H1 (cell line): ENCODE measurements around the gene RNF182. TPM values are rescaled to one million over a fixed set of nuclear protein-coding genes. Genes with fewer than 3 reads are reported as not detected.

Source experiments
- CTCF ChIA-PET: fragments of 300-600 bp; sonication (Branson Sonifier 250); formaldehyde crosslinking; loops from one replicate; lab custom pipeline; 2021; ENCODE audit not compliant: partially characterized antibody; lab: Charles Lee
- POLR2A ChIA-PET: fragments of 300-600 bp; sonication (Branson Sonifier 250); formaldehyde crosslinking; loops from one replicate; lab custom pipeline; 2021; ENCODE audit warnings: inconsistent platforms; ENCODE audit not compliant: partially characterized antibody; lab: Charles Lee
- DNase-seq, 2 experiments: peaks; one replicate each; pipeline versions ENCODE4 v3.0.0 to v3.0.0-alpha.2; 2010 to 2022; ENCODE audit warnings: low spot score in 2 of 2, low read depth in 1 of 2, mixed read lengths in 1 of 2
- FAIRE-seq: peaks from 2 replicates; lab custom pipeline; 2011; peaks lifted over from hg19 to GRCh38; lab: Jason Lieb, UNC
- H2AFZ ChIP-seq: 2 replicates; pipeline ENCODE4 v1.8.1; 2012; ENCODE audit warnings: low read length, inconsistent platforms
- H2AK5ac ChIP-seq: 2 replicates; pipeline ENCODE4 v1.6.1; 2013; ENCODE audit warnings: low read depth, low read length
- H2BK120ac ChIP-seq: replicated peaks from 2 replicates; pipeline ENCODE3; 2013; ENCODE audit warnings: low read depth, low read length, inconsistent platforms
- H2BK12ac ChIP-seq: 2 replicates; pipeline ENCODE4 v1.6.1; 2013; ENCODE audit warnings: low read depth, low read length
- H2BK15ac ChIP-seq: 2 replicates; pipeline ENCODE4 v1.6.1; 2013; ENCODE audit warnings: low read length
- H2BK20ac ChIP-seq: 2 replicates; pipeline ENCODE4 v1.6.1; 2013; ENCODE audit warnings: low read length
- H2BK5ac ChIP-seq: 2 replicates; pipeline ENCODE4 v1.6.1; 2013; ENCODE audit warnings: low read depth, low read length
- H3K14ac ChIP-seq: 2 replicates; pipeline ENCODE4 v1.6.1; 2013; ENCODE audit warnings: inconsistent platforms; ENCODE audit not compliant: insufficient read length
- H3K18ac ChIP-seq: 2 replicates; pipeline ENCODE4 v1.6.1; 2013; ENCODE audit warnings: low read length; ENCODE audit errors: extremely low read depth
- H3K23ac ChIP-seq: 2 replicates; pipeline ENCODE4 v1.6.1; 2013; ENCODE audit warnings: inconsistent platforms; ENCODE audit not compliant: insufficient read length
- H3K23me2 ChIP-seq: 2 replicates; pipeline ENCODE4 v1.6.1; 2013; ENCODE audit warnings: low read depth, low read length
- H3K27ac ChIP-seq: 2 replicates; pipeline ENCODE4 v1.6.1; 2011; ENCODE audit warnings: low read depth, low read length, inconsistent platforms
- H3K27me3 ChIP-seq, 4 experiments: replicated peaks in 1 of 4; 1 replicate in 1 of 4; 2 replicates in 3 of 4; pipeline versions ENCODE4 v1.6.1 to v1.8.1; 2011 to 2013; ENCODE audit warnings: low read length in 3 of 4, mild to moderate bottlenecking in 3 of 4, inconsistent platforms in 2 of 4, mixed read lengths in 2 of 4, moderate library complexity in 1 of 4; ENCODE audit not compliant: control insufficient read depth in 3 of 4, insufficient read depth in 3 of 4; ENCODE audit errors: extremely low read depth in 1 of 4
- H3K36me3 ChIP-seq, 4 experiments: 2 replicates each; pipeline versions ENCODE4 v1.6.1 to v1.8.1; 2011 to 2013; ENCODE audit warnings: mild to moderate bottlenecking in 4 of 4, low read length in 3 of 4, moderate library complexity in 2 of 4, control low read depth in 1 of 4, inconsistent platforms in 1 of 4; ENCODE audit not compliant: insufficient read depth in 4 of 4, control insufficient read depth in 2 of 4
- H3K4ac ChIP-seq: replicated peaks from 2 replicates; pipeline ENCODE3; 2013; ENCODE audit warnings: low read length, low read depth, mixed read lengths, inconsistent platforms; ENCODE audit not compliant: insufficient read length
- H3K4me1 ChIP-seq, 4 experiments: replicated peaks in 1 of 4; 1 replicate in 1 of 4; 2 replicates in 3 of 4; pipeline versions ENCODE4 v1.6.1 to v1.8.1; 2011 to 2013; ENCODE audit warnings: low read length in 3 of 4, inconsistent platforms in 2 of 4, mixed read lengths in 1 of 4; ENCODE audit not compliant: insufficient read depth in 4 of 4, control insufficient read depth in 3 of 4
- H3K4me2 ChIP-seq, 2 experiments: 2 replicates each; pipeline versions ENCODE4 v1.6.1 to v1.8.1; 2011 to 2013; ENCODE audit warnings: low read depth in 2 of 2, low read length in 2 of 2, control low read depth in 1 of 2, inconsistent platforms in 1 of 2, mild to moderate bottlenecking in 1 of 2; ENCODE audit not compliant: insufficient read depth in 1 of 2
- H3K4me3 ChIP-seq, 4 experiments: fragments of 200-600, 300-600 bp in 1 of 4; sonication (generic), shearing (Covaris generic), sonication (Bioruptor Twin) in 1 of 4; 2 replicates each; pipeline versions ENCODE4 v1.5.1 to v1.8.1; 2011 to 2016; ENCODE audit warnings: low read length in 4 of 4, low read depth in 3 of 4, control low read depth in 2 of 4, inconsistent platforms in 2 of 4, mild to moderate bottlenecking in 2 of 4, mixed read lengths in 1 of 4, moderate library complexity in 1 of 4; ENCODE audit not compliant: insufficient read depth in 2 of 4; ENCODE audit errors: extremely low read depth in 1 of 4
- H3K56ac ChIP-seq: replicated peaks from 2 replicates; pipeline ENCODE3; 2013; ENCODE audit warnings: low read depth, mild to moderate bottlenecking, mixed read lengths, low read length, inconsistent platforms; ENCODE audit not compliant: insufficient read length
- H3K79me1 ChIP-seq: 2 replicates; pipeline ENCODE4 v1.6.1; 2013; ENCODE audit warnings: low read depth, low read length, control low read depth
- H3K79me2 ChIP-seq, 2 experiments: 2 replicates each; pipeline versions ENCODE4 v1.6.1 to v1.8.1; 2012 to 2013; ENCODE audit warnings: low read length in 2 of 2, mild to moderate bottlenecking in 2 of 2, inconsistent platforms in 1 of 2; ENCODE audit not compliant: insufficient read depth in 2 of 2, control insufficient read depth in 1 of 2
- H3K9ac ChIP-seq, 4 experiments: replicated peaks in 1 of 4; 1 replicate in 1 of 4; 2 replicates in 3 of 4; pipeline versions ENCODE4 v1.6.1 to v1.8.1; 2011 to 2013; ENCODE audit warnings: low read depth in 3 of 4, low read length in 3 of 4, control low read depth in 2 of 4, mild to moderate bottlenecking in 2 of 4, moderate library complexity in 2 of 4, inconsistent platforms in 1 of 4; ENCODE audit errors: extremely low read depth in 1 of 4
- H3K9me3 ChIP-seq, 2 experiments: 2 replicates each; pipeline versions ENCODE4 v1.6.1 to v1.8.1; 2012 to 2013; ENCODE audit warnings: mild to moderate bottlenecking in 2 of 2, moderate library complexity in 2 of 2, control low read depth in 1 of 2, inconsistent platforms in 1 of 2, low read depth in 1 of 2, low read length in 1 of 2, mixed read lengths in 1 of 2; ENCODE audit not compliant: insufficient read depth in 2 of 2
- H4K20me1 ChIP-seq, 2 experiments: replicated peaks in 1 of 2; 2 replicates each; pipeline versions ENCODE3 to v1.8.1; 2011 to 2013; ENCODE audit warnings: inconsistent platforms in 2 of 2, low read length in 2 of 2, mild to moderate bottlenecking in 1 of 2; ENCODE audit not compliant: insufficient read depth in 2 of 2, control insufficient read depth in 1 of 2
- H4K5ac ChIP-seq: 2 replicates; pipeline ENCODE4 v1.6.1; 2013; ENCODE audit warnings: low read length, low read depth, mixed read lengths, inconsistent platforms; ENCODE audit not compliant: insufficient read length
- H4K8ac ChIP-seq: 2 replicates; pipeline ENCODE4 v1.8.0; 2013; ENCODE audit warnings: mild to moderate bottlenecking, moderate library complexity, low read length, inconsistent platforms; ENCODE audit not compliant: insufficient read depth; ENCODE audit errors: extremely low read depth
- H4K91ac ChIP-seq: replicated peaks from 2 replicates; pipeline ENCODE3; 2013; ENCODE audit warnings: low read length, mixed read lengths, inconsistent platforms; ENCODE audit not compliant: insufficient read length
- JUN ChIP-seq: IDR thresholded peaks from 2 replicates; pipeline ENCODE4 v1.6.1; 2011; ENCODE audit warnings: low read depth, mild to moderate bottlenecking, improper control_type of control experiment, low read length
- KDM4A ChIP-seq: IDR thresholded peaks from one replicate; pipeline ENCODE4 v1.7.1; 2012; ENCODE audit warnings: low read depth, mild to moderate bottlenecking, moderate library complexity, low read length, inconsistent platforms; ENCODE audit not compliant: severe bottlenecking
- SUZ12 ChIP-seq: fragments of 200-600 bp; sonication (generic); IDR thresholded peaks from 2 replicates; pipeline ENCODE4 v1.6.1; 2012; ENCODE audit warnings: mild to moderate bottlenecking, inconsistent platforms, low read length, moderate library complexity, mixed read lengths
- WGBS, 2 experiments: shearing (Covaris generic) in 1 of 2; methylation state at CpG; one replicate each; pipeline versions ENCODE4 v1.1.6 to v1.1.7; 2013 to 2015; ENCODE audit warnings: low lambda C conversion rate in 2 of 2, mixed read lengths in 2 of 2, inconsistent platforms in 1 of 2, low coverage in 1 of 2, missing lambda C conversion rate in 1 of 2; ENCODE audit not compliant: insufficient replicate concordance in 2 of 2, insufficient coverage in 1 of 2, insufficient read length in 1 of 2; ENCODE audit errors: extremely low coverage in 1 of 2, missing lambda C conversion rate in 1 of 2; 5-methylcytosine and 5-hydroxymethylcytosine counted together
- polyA plus RNA-seq, 7 experiments: library from polyadenylated mRNA; depleted of rRNA in 3 of 7; stranded (reverse) in 5 of 7; unstranded in 2 of 7; fragments of >200 nt in 5 of 7; fragments of 200-250 nt in 2 of 7; gene quantifications; 1 replicate in 5 of 7; 2 replicates in 1 of 7; 4 replicates in 1 of 7; pipeline versions ENCODE4 v1.2.1 to v1.2.3, GENCODE V29; 2011 to 2013; ENCODE audit warnings: missing spikeins in 2 of 7, mixed read lengths in 2 of 7
- total RNA-seq: library from RNA; stranded (reverse); fragmentation: NEBNext Ultra II Directional; extraction: Animal tissue kit (Norgen Biotek cat#: 25700); gene quantifications from 2 replicates; pipeline ENCODE4 v1.2.1, GENCODE V29; 2021
- TF ChIP-seq, protein P1 (sequence below), 3 experiments: IDR thresholded peaks; 1 replicate in 2 of 3; 2 replicates in 1 of 3; pipeline versions ENCODE4 v1.5.1 to v1.6.1; 2011; ENCODE audit warnings: low read length in 3 of 3, mild to moderate bottlenecking in 3 of 3, inconsistent platforms in 2 of 3, low read depth in 1 of 3, moderate library complexity in 1 of 3; ENCODE audit not compliant: insufficient read depth in 1 of 3; ENCODE audit errors: control extremely low read depth in 1 of 3

Gene RNF182
- total and polyA plus RNA-seq, 2 of the 8 experiments (the other 6 are each of a cell fraction or from before 2014, with no cell fraction given): 6.2 to 10.7 TPM

DNA sequence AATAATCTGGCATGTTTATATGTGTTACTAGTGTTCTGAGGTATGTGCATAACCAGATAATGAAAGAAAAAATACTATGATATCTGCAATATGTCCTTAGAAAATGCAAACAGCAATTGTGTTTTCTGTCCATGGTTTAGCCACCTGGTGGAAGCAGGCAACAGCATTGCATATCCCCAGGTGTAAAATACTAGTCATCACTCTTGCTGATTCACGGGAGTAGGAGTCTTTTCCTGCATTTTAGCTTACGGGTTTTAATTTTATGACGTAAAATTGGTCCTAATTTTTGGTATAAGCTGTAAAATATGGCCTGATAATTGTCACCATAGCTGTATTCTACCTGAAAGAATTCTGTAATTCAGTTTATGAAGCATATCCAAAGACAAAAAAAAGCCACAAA lies 2.5 kb downstream of the RNF182 start:
- Histone ChIP-seq H2BK120ac (no peak overlapping the region), H2BK15ac (no peak overlapping the region), H2AK5ac (no peak overlapping the region), H3K79me1 (no peaks in the 10 kb centered on the region), H3K9me3 (no peaks in the 10 kb centered on the region), H3K23ac (no peak overlapping the region), H4K5ac (no peak overlapping the region), H2BK12ac (no peak overlapping the region), H3K23me2 (peaks cover 13% of the 10 kb centered on the region), H3K27ac (no peak overlapping the region), H4K91ac (no peak overlapping the region), H3K79me2 (peaks cover 0 to 19% of the 10 kb centered on the region in 2 experiments; a peak in 2 of 4 replicates), H2BK5ac (no peak overlapping the region), H3K36me3 (no peaks in the 10 kb centered on the region), H3K56ac (no peak overlapping the region), H3K14ac (no peak overlapping the region), H3K18ac (no peak overlapping the region), H4K8ac (no peak overlapping the region), H3K4me1 (peaks cover 0 to 10% (median 5%) of the 10 kb centered on the region in 4 experiments; a peak in 4 of 7 replicates), H3K4ac (no peak overlapping the region), H3K27me3 (no peaks in the 10 kb centered on the region; a peak in 3 of 7 replicates), H3K4me3 (no peak overlapping the region), H3K4me2 (no peak overlapping the region), H2AFZ (no peak overlapping the region), H3K9ac (no peak overlapping the region), H2BK20ac (no peak overlapping the region), H4K20me1 (no peaks in the 10 kb centered on the region)
- FAIRE-seq: no peak
- no peak for DNase-seq
- POLR2A ChIA-PET: interaction anchor here (1.0 to 1.2 kb wide), 3 partner anchors 9 to 114 kb away, joined by 3 read pairs; no protein-coding TSS in a partner anchor
- no peak for TF ChIP-seq KDM4A
- TF ChIP-seq, protein P1, sequence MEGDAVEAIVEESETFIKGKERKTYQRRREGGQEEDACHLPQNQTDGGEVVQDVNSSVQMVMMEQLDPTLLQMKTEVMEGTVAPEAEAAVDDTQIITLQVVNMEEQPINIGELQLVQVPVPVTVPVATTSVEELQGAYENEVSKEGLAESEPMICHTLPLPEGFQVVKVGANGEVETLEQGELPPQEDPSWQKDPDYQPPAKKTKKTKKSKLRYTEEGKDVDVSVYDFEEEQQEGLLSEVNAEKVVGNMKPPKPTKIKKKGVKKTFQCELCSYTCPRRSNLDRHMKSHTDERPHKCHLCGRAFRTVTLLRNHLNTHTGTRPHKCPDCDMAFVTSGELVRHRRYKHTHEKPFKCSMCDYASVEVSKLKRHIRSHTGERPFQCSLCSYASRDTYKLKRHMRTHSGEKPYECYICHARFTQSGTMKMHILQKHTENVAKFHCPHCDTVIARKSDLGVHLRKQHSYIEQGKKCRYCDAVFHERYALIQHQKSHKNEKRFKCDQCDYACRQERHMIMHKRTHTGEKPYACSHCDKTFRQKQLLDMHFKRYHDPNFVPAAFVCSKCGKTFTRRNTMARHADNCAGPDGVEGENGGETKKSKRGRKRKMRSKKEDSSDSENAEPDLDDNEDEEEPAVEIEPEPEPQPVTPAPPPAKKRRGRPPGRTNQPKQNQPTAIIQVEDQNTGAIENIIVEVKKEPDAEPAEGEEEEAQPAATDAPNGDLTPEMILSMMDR (IDR thresholded peaks at IDR 0.05; ENCODE audit: control extremely low read depth in 1 of 3, insufficient read depth in 1 of 3, low read depth in 1 of 3, low read length in 3 of 3): peak in 1 of 3 experiments; percentile 26; a peak in 1 of 4 replicates
- no peak for TF ChIP-seq JUN
- no peak for TF ChIP-seq SUZ12
- CTCF ChIA-PET: interaction anchor here (0.6 to 12.0 kb wide), 9 partner anchors 8 to 701 kb away, joined by 3 to 133 read pairs (median 5); no protein-coding TSS in a partner anchor
- 73% methylated on average over 3 of the region's 3 CpGs; no CpG with 5 or more reads in 1 of the 2 experiments for WGBS, 2 experiments
